PFSK-1 (cell line): ENCODE results near the gene MIB2.

ENCODE experiments used
- POLR2AphosphoS5 ChIP-seq: IDR thresholded peaks from 2 replicates; pipeline ENCODE4 v1.6.1; 2012; ENCODE audit warnings: low read depth, mild to moderate bottlenecking, control low read depth, low read length, moderate library complexity
- SIN3A ChIP-seq: IDR thresholded peaks from 2 replicates; pipeline ENCODE4 v1.6.1; 2012; ENCODE audit warnings: mild to moderate bottlenecking, low read length, moderate library complexity, borderline replicate concordance; ENCODE audit not compliant: insufficient read depth
- TF ChIP-seq, protein P1 (sequence below), 2 experiments: IDR thresholded peaks; 2 replicates each; pipeline versions ENCODE4 v1.6.1 to v1.8.0; 2011 to 2012; ENCODE audit warnings: low read depth in 2 of 2, low read length in 2 of 2, control low read depth in 1 of 2, inconsistent platforms in 1 of 2, mild to moderate bottlenecking in 1 of 2, moderate library complexity in 1 of 2; ENCODE audit not compliant: insufficient read depth in 1 of 2

GRCh38 chr1:1615256-1616044 is at the start of gene MIB2:
- TF ChIP-seq SIN3A (0 out of 2 replicates have a peak, but pooled peaks have one; percentile 33), POLR2AphosphoS5 (peak; percentile 86)
- TF ChIP-seq, protein P1, sequence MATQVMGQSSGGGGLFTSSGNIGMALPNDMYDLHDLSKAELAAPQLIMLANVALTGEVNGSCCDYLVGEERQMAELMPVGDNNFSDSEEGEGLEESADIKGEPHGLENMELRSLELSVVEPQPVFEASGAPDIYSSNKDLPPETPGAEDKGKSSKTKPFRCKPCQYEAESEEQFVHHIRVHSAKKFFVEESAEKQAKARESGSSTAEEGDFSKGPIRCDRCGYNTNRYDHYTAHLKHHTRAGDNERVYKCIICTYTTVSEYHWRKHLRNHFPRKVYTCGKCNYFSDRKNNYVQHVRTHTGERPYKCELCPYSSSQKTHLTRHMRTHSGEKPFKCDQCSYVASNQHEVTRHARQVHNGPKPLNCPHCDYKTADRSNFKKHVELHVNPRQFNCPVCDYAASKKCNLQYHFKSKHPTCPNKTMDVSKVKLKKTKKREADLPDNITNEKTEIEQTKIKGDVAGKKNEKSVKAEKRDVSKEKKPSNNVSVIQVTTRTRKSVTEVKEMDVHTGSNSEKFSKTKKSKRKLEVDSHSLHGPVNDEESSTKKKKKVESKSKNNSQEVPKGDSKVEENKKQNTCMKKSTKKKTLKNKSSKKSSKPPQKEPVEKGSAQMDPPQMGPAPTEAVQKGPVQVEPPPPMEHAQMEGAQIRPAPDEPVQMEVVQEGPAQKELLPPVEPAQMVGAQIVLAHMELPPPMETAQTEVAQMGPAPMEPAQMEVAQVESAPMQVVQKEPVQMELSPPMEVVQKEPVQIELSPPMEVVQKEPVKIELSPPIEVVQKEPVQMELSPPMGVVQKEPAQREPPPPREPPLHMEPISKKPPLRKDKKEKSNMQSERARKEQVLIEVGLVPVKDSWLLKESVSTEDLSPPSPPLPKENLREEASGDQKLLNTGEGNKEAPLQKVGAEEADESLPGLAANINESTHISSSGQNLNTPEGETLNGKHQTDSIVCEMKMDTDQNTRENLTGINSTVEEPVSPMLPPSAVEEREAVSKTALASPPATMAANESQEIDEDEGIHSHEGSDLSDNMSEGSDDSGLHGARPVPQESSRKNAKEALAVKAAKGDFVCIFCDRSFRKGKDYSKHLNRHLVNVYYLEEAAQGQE (IDR thresholded peaks at IDR 0.05; ENCODE audit: insufficient read depth in 1 of 2, low read depth in 2 of 2, low read length in 2 of 2): no peak
